Smooth muscle cell (in vitro differentiated cells): ENCODE data around the gene CALR. TPM values are rescaled to one million over a fixed set of nuclear protein-coding genes. Genes with fewer than 3 reads are reported as not detected.
"Not testable (repeated sequence)": the region's sequence is repeated elsewhere in the genome, so short reads cannot be mapped to it uniquely, and the experiment has no call there.

ENCODE experiments used
- DNase-seq: peaks from one replicate; lab custom pipeline; 2025; ENCODE audit not compliant: unreplicated experiment; lab: John Stamatoyannopoulos, UW
- H2AFZ ChIP-seq: fragments of 200-600 bp; sonication (generic); 2 replicates; pipeline ENCODE4 v1.6.0; 2016; ENCODE audit warnings: antibody characterized with exemption, low read depth, mild to moderate bottlenecking
- H3F3A ChIP-seq: fragments of 200-600 bp; sonication (generic); 2 replicates; pipeline ENCODE4 v1.6.0; 2017; ENCODE audit warnings: antibody characterized with exemption, low read depth
- H3K27ac ChIP-seq: fragments of 200-600 bp; sonication (generic); 2 replicates; pipeline ENCODE4 v1.5.1; 2016; ENCODE audit warnings: low read depth, mild to moderate bottlenecking
- H3K27me3 ChIP-seq: fragments of 200-600 bp; sonication (generic); 2 replicates; pipeline ENCODE4 v1.6.1; 2016; ENCODE audit warnings: low read depth, mild to moderate bottlenecking
- H3K36me3 ChIP-seq: fragments of 200-600 bp; sonication (generic); 2 replicates; pipeline ENCODE4 v1.5.1; 2016; ENCODE audit warnings: low read depth
- H3K4me1 ChIP-seq: fragments of 200-600 bp; sonication (generic); 2 replicates; pipeline ENCODE4 v1.5.1; 2016; ENCODE audit warnings: low read depth
- H3K4me2 ChIP-seq: fragments of 200-600 bp; sonication (generic); 2 replicates; pipeline ENCODE4 v1.6.0; 2016; ENCODE audit warnings: mild to moderate bottlenecking
- H3K4me3 ChIP-seq: fragments of 200-600 bp; sonication (generic); 2 replicates; pipeline ENCODE4 v1.5.1; 2016; ENCODE audit warnings: mild to moderate bottlenecking
- H3K79me2 ChIP-seq: fragments of 200-600 bp; sonication (generic); 2 replicates; pipeline ENCODE4 v1.6.0; 2016; ENCODE audit warnings: low read depth, mild to moderate bottlenecking
- H3K9ac ChIP-seq: fragments of 200-600 bp; sonication (generic); 2 replicates; pipeline ENCODE4 v1.6.0; 2016; ENCODE audit warnings: low read depth
- H3K9me3 ChIP-seq: fragments of 200-600 bp; sonication (generic); replicated peaks from 2 replicates; pipeline ENCODE4 v1.5.1; 2016; ENCODE audit warnings: low read depth
- H4K20me1 ChIP-seq: fragments of 200-600 bp; sonication (generic); 2 replicates; pipeline ENCODE4 v1.6.0; 2016; ENCODE audit warnings: low read depth
- CTCF ChIP-seq: fragments of 200-600 bp; sonication (generic); IDR thresholded peaks from 2 replicates; pipeline ENCODE4 v1.5.1; 2017; ENCODE audit warnings: borderline replicate concordance, mild to moderate bottlenecking, antibody characterized with exemption; ENCODE audit not compliant: insufficient read depth, poor library complexity, severe bottlenecking
- WGBS: methylation state at CpG from one replicate; pipeline ENCODE4 v1.1.7; 2016; ENCODE audit warnings: low lambda C conversion rate; 5-methylcytosine and 5-hydroxymethylcytosine counted together
- polyA plus RNA-seq: library from polyadenylated mRNA; unstranded; fragments of >200 nt; fragmentation: Nextera tagmentation; extraction: Ambion mirVana; gene quantifications from 2 replicates; pipeline ENCODE4 v1.2.1, GENCODE V29; 2016
- total RNA-seq: library from RNA; depleted of rRNA; stranded (reverse); fragments of >200 nt; gene quantifications from 2 replicates; pipeline ENCODE4 v1.2.3, GENCODE V29; 2014

The CALR gene
- 800 and 956 TPM in 2 replicates for total RNA-seq
- 640 and 833 TPM in 2 replicates for polyA plus RNA-seq

DNA sequence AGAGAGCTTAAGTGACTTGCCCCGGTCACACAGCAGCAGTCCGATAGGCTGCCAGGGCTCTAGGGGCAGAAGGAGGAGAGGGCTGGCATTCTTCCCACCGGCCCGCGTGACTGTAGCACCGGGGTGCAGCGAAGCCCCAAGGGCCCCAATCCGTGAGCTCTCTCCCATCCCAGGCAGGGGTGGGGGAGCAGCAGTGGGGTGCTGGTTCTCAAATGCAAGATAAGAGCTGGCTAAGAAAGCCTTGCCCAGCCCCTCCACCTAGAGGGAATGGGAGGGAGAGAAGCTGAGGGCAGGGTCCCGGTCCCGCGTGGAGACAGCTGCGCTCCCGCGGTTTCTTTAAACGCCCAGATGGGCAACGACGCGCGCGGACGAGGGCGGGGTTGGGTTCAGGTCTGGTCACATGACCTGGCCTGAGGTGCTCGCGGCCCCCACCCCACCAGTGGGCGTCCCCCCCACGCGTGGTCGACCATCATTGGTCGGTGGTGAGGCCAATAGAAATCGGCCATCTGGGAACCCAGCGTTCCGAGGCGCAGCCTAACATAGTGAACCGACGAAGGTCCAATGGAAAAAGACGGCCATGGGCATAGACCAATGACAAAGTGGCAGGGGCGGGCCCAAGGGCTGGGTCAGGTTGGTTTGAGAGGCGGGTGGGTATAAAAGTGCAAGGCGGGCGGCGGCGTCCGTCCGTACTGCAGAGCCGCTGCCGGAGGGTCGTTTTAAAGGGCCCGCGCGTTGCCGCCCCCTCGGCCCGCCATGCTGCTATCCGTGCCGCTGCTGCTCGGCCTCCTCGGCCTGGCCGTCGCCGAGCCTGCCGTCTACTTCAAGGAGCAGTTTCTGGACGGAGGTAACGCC lies at the start of gene CALR:
TSS of gene CALR (plus strand) at position 683 of the 852 bp plus-strand sequence. CDS start at position 754, 71 bp downstream.
- Histone ChIP-seq H3K27ac (peak within 1 kb of the TSS; percentile 74), H3K4me3 (peak within 1 kb of the TSS; percentile 84), H3K4me1 (peaks cover 24% of the 10 kb centered on the region), H3K9me3 (no peaks in the 10 kb centered on the region), H3F3A (peaks cover 35% of the 10 kb centered on the region), H3K27me3 (no peaks in the 10 kb centered on the region), H3K4me2 (peak within 1 kb of the TSS; percentile 96), H4K20me1 (peaks cover 46% of the 10 kb centered on the region), H3K36me3 (no peaks in the 10 kb centered on the region), H3K79me2 (peaks cover 41% of the 10 kb centered on the region), H3K9ac (peak within 1 kb of the TSS; percentile 95), H2AFZ (peak within 1 kb of the TSS; percentile 92)
- WGBS: under 1% methylated on average over 61 of the region's 63 CpGs
- peak; percentile 93 for DNase-seq
- no peak for TF ChIP-seq CTCF

- not testable (repeated sequence) for H3K9ac ChIP-seq, H3K27ac ChIP-seq
- peak overlapping the region; percentile 76 for H3K4me3 ChIP-seq
These were observed 48.1 kb upstream of the CALR start for GRCh38 chr19:12890299-12890786.

DNA sequence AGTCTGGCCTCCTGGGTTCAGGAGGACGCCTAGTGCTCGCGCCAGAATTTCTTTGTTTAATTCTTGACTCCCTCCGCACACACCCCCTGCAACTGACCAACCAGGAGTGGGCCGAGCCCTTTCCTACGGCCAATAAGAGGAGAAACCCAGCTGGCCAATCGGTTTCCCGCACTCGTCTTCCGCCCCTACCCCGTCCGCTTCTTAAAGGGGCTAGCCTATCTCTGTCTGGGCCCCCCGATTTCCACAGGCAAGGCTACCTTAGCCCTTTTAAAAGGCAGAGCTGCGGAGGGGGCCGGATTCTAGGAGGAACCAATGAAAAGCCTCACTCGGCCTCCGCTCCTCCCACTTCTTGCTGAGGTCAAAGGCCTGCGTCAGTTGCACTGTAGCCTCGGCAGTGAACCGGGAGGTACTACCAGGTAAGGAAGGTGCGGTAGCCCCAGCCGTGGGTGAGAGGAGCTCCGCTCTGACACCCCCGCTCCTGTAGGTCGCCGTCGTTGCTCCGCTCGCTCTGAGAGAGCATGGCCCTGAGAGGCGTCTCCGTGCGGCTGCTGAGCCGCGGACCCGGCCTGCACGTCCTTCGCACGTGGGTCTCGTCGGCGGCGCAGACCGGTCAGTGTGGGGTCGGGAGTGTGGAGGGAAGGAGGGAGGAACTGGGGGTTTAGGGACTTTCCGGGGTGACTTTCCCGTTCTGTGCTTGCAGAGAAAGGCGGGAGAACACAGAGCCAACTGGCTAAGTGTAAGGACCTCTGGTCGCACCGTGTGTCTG lies 47.4 kb upstream of the CALR start, which contains the start of gene GCDH:
TSS of gene GCDH (plus strand) at position 374 of the 766 bp plus-strand sequence. CDS start at position 519, 145 bp downstream.
- H3K4me3 ChIP-seq: peak within 1 kb of the TSS; percentile 76
- peak within 1 kb of the TSS; percentile 6 for H3K27ac ChIP-seq
- H2AFZ ChIP-seq: peak within 1 kb of the TSS; percentile 76
- H3K36me3 ChIP-seq: no peaks in the 10 kb centered on the region
- TF ChIP-seq CTCF: no peak
- peak within 1 kb of the TSS; percentile 70 for H3K9ac ChIP-seq
- peak; percentile 80 for DNase-seq
- H3F3A ChIP-seq: no peaks in the 10 kb centered on the region
- 2% methylated on average over 43 of the region's 49 CpGs for WGBS
- H3K79me2 ChIP-seq: no peaks in the 10 kb centered on the region
- no peaks in the 10 kb centered on the region for H4K20me1 ChIP-seq
- H3K4me2 ChIP-seq: peak within 1 kb of the TSS; percentile 92
- no peaks in the 10 kb centered on the region for H3K4me1 ChIP-seq
- H3K27me3 ChIP-seq: peaks cover 3% of the 10 kb centered on the region
- no peaks in the 10 kb centered on the region for H3K9me3 ChIP-seq

More at GRCh38 chr19:12890299-12890786, 48.1 kb upstream of the CALR start:
- H3K4me1 ChIP-seq, H3K9me3 ChIP-seq, H4K20me1 ChIP-seq, H3K79me2 ChIP-seq, DNase-seq, H3F3A ChIP-seq, H3K27me3 ChIP-seq, H3K36me3 ChIP-seq: not testable (repeated sequence)
- 35% methylated on average over 10 of the region's 10 CpGs for WGBS
- Histone ChIP-seq H3K4me2 (peak overlapping the region; percentile 92), H2AFZ (peak overlapping the region; percentile 68)

DNA sequence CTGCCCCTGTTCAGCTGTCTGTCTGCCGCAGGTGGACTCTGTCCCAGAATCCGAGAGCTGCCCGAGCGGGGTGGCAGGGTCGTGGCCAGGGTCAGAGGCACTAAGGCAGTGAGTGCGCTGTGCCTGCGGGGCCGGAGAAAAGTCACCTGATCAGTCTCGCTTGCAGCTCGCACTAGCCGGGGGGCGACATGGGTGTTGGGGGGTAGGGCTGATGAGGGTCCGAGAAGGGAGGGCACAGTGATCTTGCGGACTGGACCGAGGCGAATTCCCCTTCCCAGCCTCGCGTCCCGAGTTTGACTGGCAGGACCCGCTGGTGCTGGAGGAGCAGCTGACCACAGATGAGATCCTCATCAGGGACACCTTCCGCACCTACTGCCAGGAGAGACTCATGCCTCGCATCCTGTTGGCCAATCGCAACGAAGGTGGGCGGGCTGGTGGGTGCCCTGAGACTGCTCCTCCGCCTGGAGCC lies 46.8 kb upstream of the CALR start:
- 18% methylated on average over 26 of the region's 26 CpGs for WGBS
- H4K20me1 ChIP-seq: no peaks in the 10 kb centered on the region
- peak overlapping the region; percentile 92 for H3K4me2 ChIP-seq
- no peak for DNase-seq
- H3K27me3 ChIP-seq: no peaks in the 10 kb centered on the region
- H3K36me3 ChIP-seq: no peaks in the 10 kb centered on the region
- no peak overlapping the region for H2AFZ ChIP-seq
- peak overlapping the region; percentile 76 for H3K4me3 ChIP-seq
- no peaks in the 10 kb centered on the region for H3K79me2 ChIP-seq
- H3K27ac ChIP-seq: no peak overlapping the region
- no peaks in the 10 kb centered on the region for H3K4me1 ChIP-seq
- H3K9ac ChIP-seq: peak overlapping the region; percentile 70
- H3F3A ChIP-seq: no peaks in the 10 kb centered on the region
- TF ChIP-seq CTCF: no peak
- H3K9me3 ChIP-seq: no peaks in the 10 kb centered on the region
